Measurements from ENCODE around the gene WWOX. TPM values are rescaled to one million over a fixed set of nuclear protein-coding genes. Genes with fewer than 3 reads are reported as not detected.
A peak's percentile ranks its signal among the peaks of the same experiment; 100 is the strongest.

The WWOX gene
- total and polyA plus RNA-seq, 2 of the 8 experiments (the other 6 are each of a cell fraction or from before 2014, with no cell fraction given): 5.4 to 16.7 TPM

- Histone ChIP-seq H2BK12ac (ENCODE audit: low read depth, low read length) (no peak overlapping the region), H3K56ac (replicated peaks; ENCODE audit: insufficient read length, low read depth, low read length) (no peak overlapping the region), H3K36me3 (ENCODE audit: control insufficient read depth in 2 of 4, insufficient read depth in 4 of 4, low read length in 3 of 4) (no peaks in the 10 kb centered on the region), H3K23me2 (ENCODE audit: low read depth, low read length) (no peaks in the 10 kb centered on the region; the same call in 1 of the 2 replicates), H2AFZ (ENCODE audit: low read length) (no peak overlapping the region), H2BK15ac (ENCODE audit: low read length) (no peak overlapping the region), H3K27ac (ENCODE audit: low read depth, low read length) (no peak overlapping the region), H2BK120ac (replicated peaks; ENCODE audit: low read depth, low read length) (peak overlapping the region; percentile 51), H3K79me1 (ENCODE audit: low read depth, low read length) (no peaks in the 10 kb centered on the region), H3K4me2 (ENCODE audit: insufficient read depth in 1 of 2, low read depth in 2 of 2, low read length in 2 of 2) (peak overlapping the region; percentile 28 to 58), H2BK5ac (ENCODE audit: low read depth, low read length) (no peak overlapping the region; the same call in 1 of the 2 replicates), H3K9ac (replicated peaks in 1 of 4; ENCODE audit: extremely low read depth in 1 of 4, low read depth in 3 of 4, low read length in 3 of 4) (no peak overlapping the region), H2BK20ac (ENCODE audit: low read length) (0 out of 2 replicates have a peak overlapping the region, but pooled peaks have one; percentile 72), H3K9me3 (ENCODE audit: insufficient read depth in 2 of 2, low read depth in 1 of 2, low read length in 1 of 2) (no peaks in the 10 kb centered on the region), H3K4me3 (ENCODE audit: extremely low read depth in 1 of 4, insufficient read depth in 2 of 4, low read depth in 3 of 4, low read length in 4 of 4) (peak overlapping the region in 1 of 4 experiments; percentile 34; a peak in 1 of 8 replicates), H3K4me1 (replicated peaks in 1 of 4; ENCODE audit: control insufficient read depth in 3 of 4, insufficient read depth in 4 of 4, low read length in 3 of 4) (peaks cover 6 to 18% (median 12%) of the 10 kb centered on the region in 4 experiments; a peak in 5 of 7 replicates), H3K14ac (ENCODE audit: insufficient read length) (no peak overlapping the region), H3K18ac (ENCODE audit: extremely low read depth, low read length) (0 out of 2 replicates have a peak overlapping the region, but pooled peaks have one; percentile 3), H3K79me2 (ENCODE audit: control insufficient read depth in 1 of 2, insufficient read depth in 2 of 2, low read length in 2 of 2) (no peaks in the 10 kb centered on the region), H4K8ac (ENCODE audit: extremely low read depth, insufficient read depth, low read length) (no peak overlapping the region), H4K5ac (ENCODE audit: insufficient read length, low read depth, low read length) (no peak overlapping the region), H3K27me3 (replicated peaks in 1 of 4; ENCODE audit: control insufficient read depth in 3 of 4, extremely low read depth in 1 of 4, insufficient read depth in 3 of 4, low read length in 3 of 4) (no peaks in the 10 kb centered on the region), H3K4ac (replicated peaks; ENCODE audit: insufficient read length, low read depth, low read length) (peak overlapping the region; percentile 41), H4K20me1 (replicated peaks in 1 of 2; ENCODE audit: control insufficient read depth in 1 of 2, insufficient read depth in 2 of 2, low read length in 2 of 2) (no peaks in the 10 kb centered on the region), H2AK5ac (ENCODE audit: low read depth, low read length) (no peak overlapping the region), H4K91ac (replicated peaks; ENCODE audit: insufficient read length, low read length) (no peak overlapping the region), H3K23ac (ENCODE audit: insufficient read length) (no peak overlapping the region)
- peak; percentile 73; the same call in 1 of the 2 replicates for TF ChIP-seq POU5F1 (IDR thresholded peaks at IDR 0.05; ENCODE audit: low read depth, low read length)
- no peak for TF ChIP-seq RXRA (IDR thresholded peaks at IDR 0.05; ENCODE audit: insufficient read depth, low read depth, low read length)
- no peak for TF ChIP-seq GABPA (IDR thresholded peaks at IDR 0.05; ENCODE audit: borderline replicate concordance, insufficient read depth, low read length)
- TF ChIP-seq, protein P1, sequence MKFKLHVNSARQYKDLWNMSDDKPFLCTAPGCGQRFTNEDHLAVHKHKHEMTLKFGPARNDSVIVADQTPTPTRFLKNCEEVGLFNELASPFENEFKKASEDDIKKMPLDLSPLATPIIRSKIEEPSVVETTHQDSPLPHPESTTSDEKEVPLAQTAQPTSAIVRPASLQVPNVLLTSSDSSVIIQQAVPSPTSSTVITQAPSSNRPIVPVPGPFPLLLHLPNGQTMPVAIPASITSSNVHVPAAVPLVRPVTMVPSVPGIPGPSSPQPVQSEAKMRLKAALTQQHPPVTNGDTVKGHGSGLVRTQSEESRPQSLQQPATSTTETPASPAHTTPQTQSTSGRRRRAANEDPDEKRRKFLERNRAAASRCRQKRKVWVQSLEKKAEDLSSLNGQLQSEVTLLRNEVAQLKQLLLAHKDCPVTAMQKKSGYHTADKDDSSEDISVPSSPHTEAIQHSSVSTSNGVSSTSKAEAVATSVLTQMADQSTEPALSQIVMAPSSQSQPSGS (IDR thresholded peaks at IDR 0.05; ENCODE audit: low read length): no peak
- CTCF ChIA-PET (ENCODE audit: partially characterized antibody): interaction anchor here (0.6 kb wide), 1 partner anchor 303 kb away, joined by 3 read pairs; no protein-coding TSS in a partner anchor
- WGBS, 2 experiments (ENCODE audit: extremely low coverage in 1 of 2, insufficient coverage in 1 of 2, insufficient read length in 1 of 2, insufficient replicate concordance in 2 of 2, low coverage in 1 of 2, low lambda C conversion rate in 2 of 2, missing lambda C conversion rate in 1 of 2): 37% methylated on average over 8 of the region's 8 CpGs; no CpG with 5 or more reads in 1 of the 2 experiments
- POLR2A ChIA-PET (ENCODE audit: partially characterized antibody): no interaction called here
- no peak for FAIRE-seq
- DNase-seq (ENCODE audit: low read depth in 1 of 2, low spot score in 2 of 2): no peak
Observed at GRCh38 chr16:78606545-78606944, 507.1 kb downstream of the WWOX start.

Data from H1 (cell line).